Astrocyte (in vitro differentiated cells and primary cell): ENCODE results near the gene MYH9.

Source experiments
- CTCF ChIP-seq: IDR thresholded peaks from 2 replicates; pipeline ENCODE4 v1.5.1; 2011; ENCODE audit warnings: low read depth, mild to moderate bottlenecking, inconsistent platforms, low read length, moderate library complexity; ENCODE audit not compliant: insufficient read depth
- EZH2 ChIP-seq: IDR thresholded peaks from 2 replicates; pipeline ENCODE4 v1.6.1; 2012; ENCODE audit warnings: mild to moderate bottlenecking, low read length, inconsistent platforms; ENCODE audit not compliant: insufficient read depth

- TF ChIP-seq CTCF (no peak), EZH2 (no peak)
Observed at GRCh38 chr22:36336246-36337182, 51.3 kb downstream of the MYH9 start.
